Calu3 (cell line): Measurements from ENCODE around the gene DNAJB14. TPM values are rescaled to one million over a fixed set of nuclear protein-coding genes. Genes with fewer than 3 reads are reported as not detected.

Source experiments
- BruUV-seq: library from RNA; stranded (reverse); fragments of 400-500 nt; replicated peaks from 2 replicates; lab custom pipeline; 2021; lab: Mats Ljungman, UMichigan
- CTCF ChIA-PET: fragments of 300-600 bp; sonication (Branson Sonifier 250); formaldehyde crosslinking; loops from one replicate; lab custom pipeline; 2022; ENCODE audit warnings: antibody characterized with exemption; lab: Charles Lee
- DNase-seq: peaks from one replicate; pipeline ENCODE4 v3.0.0; 2022
- H3K27ac Mint-ChIP-seq: one replicate; pipeline ENCODE4 v1.8.0; 2022; ENCODE audit warnings: mixed read lengths; ENCODE audit not compliant: unreplicated experiment
- H3K27me3 Mint-ChIP-seq: one replicate; pipeline ENCODE4 v1.8.0; 2022; ENCODE audit warnings: mixed read lengths; ENCODE audit not compliant: unreplicated experiment
- H3K36me3 Mint-ChIP-seq: one replicate; pipeline ENCODE4 v1.8.0; 2022; ENCODE audit warnings: mild to moderate bottlenecking, moderate library complexity, mixed read lengths; ENCODE audit not compliant: insufficient read depth, unreplicated experiment
- H3K4me1 Mint-ChIP-seq: one replicate; pipeline ENCODE4 v1.8.0; 2022; ENCODE audit warnings: mild to moderate bottlenecking, low read depth, mixed read lengths; ENCODE audit not compliant: unreplicated experiment
- H3K4me3 Mint-ChIP-seq: one replicate; pipeline ENCODE4 v1.8.0; 2022; ENCODE audit warnings: mild to moderate bottlenecking, low read depth, moderate library complexity, mixed read lengths; ENCODE audit not compliant: unreplicated experiment
- H3K9me3 Mint-ChIP-seq: one replicate; pipeline ENCODE4 v1.8.0; 2022; ENCODE audit warnings: low read depth, mixed read lengths; ENCODE audit not compliant: unreplicated experiment
- intact Hi-C: fragments of 100-400 bp; cut with micrococcal nuclease; formaldehyde crosslinking; loops from one replicate; pipeline ENCODE4 v1.10.0; 2022; ENCODE audit not compliant: unreplicated experiment
- total RNA-seq: library from RNA; stranded (reverse); gene quantifications from 2 replicates; pipeline ENCODE4 v1.2.3, GENCODE V29; 2022
- TF ChIP-seq, protein P1 (sequence below): fragments of 200-600 bp; IDR thresholded peaks from one replicate; pipeline ENCODE4 v1.8.0; 2022; ENCODE audit warnings: antibody characterized with exemption; ENCODE audit not compliant: unreplicated experiment

DNAJB14 gene
- total RNA-seq, 1 experiment from 2014 or later = 35.4 TPM

DNA sequence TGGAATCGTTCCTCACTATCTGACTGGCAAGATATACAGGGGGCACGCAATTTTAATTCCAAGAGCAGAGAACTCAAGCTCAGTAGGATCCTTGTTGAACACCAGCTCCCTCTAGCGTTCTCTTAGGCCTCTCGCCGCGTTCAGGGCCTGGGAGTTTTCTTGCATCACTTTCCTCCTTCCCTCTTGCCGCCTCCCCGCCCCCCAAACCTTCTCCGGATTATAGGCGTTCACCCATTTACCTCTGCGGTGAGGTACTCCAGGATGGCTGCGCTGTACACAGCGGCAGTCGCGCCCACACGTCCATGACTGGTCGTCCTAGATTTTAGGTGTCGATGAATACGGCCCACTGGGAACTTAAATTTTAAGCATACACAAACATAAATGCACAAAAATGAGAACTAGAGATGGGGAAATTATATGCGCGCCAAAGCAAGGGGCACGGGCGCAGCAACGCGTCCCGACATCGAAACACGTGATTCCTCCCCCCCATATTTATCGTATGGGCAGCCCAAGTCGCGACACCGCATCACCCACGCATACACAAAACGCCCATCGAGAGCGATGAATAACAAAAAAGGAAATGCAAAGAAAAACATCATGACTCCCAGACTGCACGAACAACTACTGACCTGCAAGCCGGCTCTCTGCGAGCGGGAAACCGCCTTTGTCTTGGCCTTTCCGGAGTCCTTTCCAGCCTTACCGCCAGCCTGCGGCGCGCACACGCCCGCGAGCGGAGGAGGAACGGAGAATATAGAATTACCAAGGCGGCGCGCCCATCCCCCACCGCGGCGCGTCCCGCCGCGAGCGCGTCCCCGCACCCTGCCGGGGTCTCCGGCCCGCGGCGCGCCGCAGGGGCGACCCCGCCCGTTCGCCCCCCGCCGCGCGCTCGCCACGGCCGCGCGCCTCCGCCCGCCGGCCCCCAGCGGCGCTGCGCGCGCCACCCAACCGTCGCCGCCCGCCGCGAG, 2.9 kb upstream of the DNAJB14 start:
- Mint-ChIP-seq H3K27me3 (no peaks in the 10 kb centered on the region), H3K9me3 (no peaks in the 10 kb centered on the region), H3K4me3 (no peak overlapping the region), H3K36me3 (peaks cover 27% of the 10 kb centered on the region), H3K4me1 (no peaks in the 10 kb centered on the region), H3K27ac (no peak overlapping the region)
- CTCF ChIA-PET = interaction anchor here (0.7 to 1.5 kb wide), 4 partner anchors 28 to 487 kb away, joined by 3 to 7 read pairs (median 4); no protein-coding TSS in a partner anchor
- no TSS peak for BruUV-seq
- DNase-seq = peak; percentile 89
- intact Hi-C loops = loop anchor here (5.0 kb wide), 2 partner anchors 52 to 132 kb away; partner anchors contain the start of gene DAPP1
- TF ChIP-seq, protein P1, sequence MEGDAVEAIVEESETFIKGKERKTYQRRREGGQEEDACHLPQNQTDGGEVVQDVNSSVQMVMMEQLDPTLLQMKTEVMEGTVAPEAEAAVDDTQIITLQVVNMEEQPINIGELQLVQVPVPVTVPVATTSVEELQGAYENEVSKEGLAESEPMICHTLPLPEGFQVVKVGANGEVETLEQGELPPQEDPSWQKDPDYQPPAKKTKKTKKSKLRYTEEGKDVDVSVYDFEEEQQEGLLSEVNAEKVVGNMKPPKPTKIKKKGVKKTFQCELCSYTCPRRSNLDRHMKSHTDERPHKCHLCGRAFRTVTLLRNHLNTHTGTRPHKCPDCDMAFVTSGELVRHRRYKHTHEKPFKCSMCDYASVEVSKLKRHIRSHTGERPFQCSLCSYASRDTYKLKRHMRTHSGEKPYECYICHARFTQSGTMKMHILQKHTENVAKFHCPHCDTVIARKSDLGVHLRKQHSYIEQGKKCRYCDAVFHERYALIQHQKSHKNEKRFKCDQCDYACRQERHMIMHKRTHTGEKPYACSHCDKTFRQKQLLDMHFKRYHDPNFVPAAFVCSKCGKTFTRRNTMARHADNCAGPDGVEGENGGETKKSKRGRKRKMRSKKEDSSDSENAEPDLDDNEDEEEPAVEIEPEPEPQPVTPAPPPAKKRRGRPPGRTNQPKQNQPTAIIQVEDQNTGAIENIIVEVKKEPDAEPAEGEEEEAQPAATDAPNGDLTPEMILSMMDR = peak; percentile 67

DNA sequence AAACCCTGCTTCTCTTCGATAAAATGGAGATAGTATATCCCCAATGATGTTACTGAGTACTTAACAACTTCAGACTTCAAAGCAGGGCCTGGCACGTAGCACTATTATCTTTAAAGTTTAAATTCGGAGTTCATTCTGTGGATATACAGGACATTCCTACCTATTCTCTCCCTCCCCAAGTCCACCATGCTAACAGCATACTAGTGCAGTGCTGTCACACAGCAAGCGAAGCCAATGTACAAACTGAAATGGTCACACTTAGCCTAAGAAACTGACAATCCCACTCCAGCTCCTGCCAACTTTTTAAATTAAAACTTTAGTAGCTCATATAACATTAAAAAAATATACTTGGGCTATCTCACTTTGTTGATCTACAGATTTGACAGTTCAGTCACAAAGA, 1.2 kb upstream of the DNAJB14 start:
- DNase-seq = no peak
- H3K27ac Mint-ChIP-seq = no peak overlapping the region
- BruUV-seq = no TSS peak
- CTCF ChIA-PET = no interaction called here
- H3K9me3 Mint-ChIP-seq = no peaks in the 10 kb centered on the region
- H3K4me1 Mint-ChIP-seq = peaks cover 6% of the 10 kb centered on the region
- intact Hi-C loops = loop anchor here (5.0 kb wide), 2 partner anchors 50 to 130 kb away; partner anchors contain the start of gene DAPP1
- TF ChIP-seq, protein P1 = no peak
- no peaks in the 10 kb centered on the region for H3K27me3 Mint-ChIP-seq
- peaks cover 33% of the 10 kb centered on the region for H3K36me3 Mint-ChIP-seq
- H3K4me3 Mint-ChIP-seq = peak overlapping the region; percentile 94

DNA sequence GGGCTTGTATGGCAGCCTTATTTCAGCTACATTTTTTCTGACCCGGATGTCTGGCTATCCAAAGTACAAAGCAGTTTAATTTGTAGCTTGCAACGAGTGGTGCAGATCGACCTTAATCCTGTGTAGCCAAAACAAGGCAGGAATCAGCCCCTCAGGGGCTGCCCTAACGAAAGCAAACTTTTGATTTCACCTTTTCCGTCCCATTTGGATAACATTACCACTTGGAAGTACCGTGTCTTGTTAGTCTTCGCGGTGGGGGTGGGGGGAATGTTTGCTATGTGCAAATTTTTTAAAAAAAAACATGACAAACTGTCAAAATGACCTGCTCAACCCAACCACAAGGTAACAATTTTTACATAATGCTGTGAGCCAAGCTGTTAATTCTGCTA, 766 bp upstream of the DNAJB14 start:
- DNase-seq = no peak
- no TSS peak for BruUV-seq
- H3K4me1 Mint-ChIP-seq = peaks cover 6% of the 10 kb centered on the region
- no peaks in the 10 kb centered on the region for H3K9me3 Mint-ChIP-seq
- peaks cover 33% of the 10 kb centered on the region for H3K36me3 Mint-ChIP-seq
- intact Hi-C loops = loop anchor here (5.0 kb wide), 2 partner anchors 50 to 130 kb away; partner anchors contain the start of gene DAPP1
- peak overlapping the region; percentile 94 for H3K4me3 Mint-ChIP-seq
- CTCF ChIA-PET = no interaction called here
- no peaks in the 10 kb centered on the region for H3K27me3 Mint-ChIP-seq
- TF ChIP-seq, protein P1 = no peak
- H3K27ac Mint-ChIP-seq = peak overlapping the region; percentile 76

DNA sequence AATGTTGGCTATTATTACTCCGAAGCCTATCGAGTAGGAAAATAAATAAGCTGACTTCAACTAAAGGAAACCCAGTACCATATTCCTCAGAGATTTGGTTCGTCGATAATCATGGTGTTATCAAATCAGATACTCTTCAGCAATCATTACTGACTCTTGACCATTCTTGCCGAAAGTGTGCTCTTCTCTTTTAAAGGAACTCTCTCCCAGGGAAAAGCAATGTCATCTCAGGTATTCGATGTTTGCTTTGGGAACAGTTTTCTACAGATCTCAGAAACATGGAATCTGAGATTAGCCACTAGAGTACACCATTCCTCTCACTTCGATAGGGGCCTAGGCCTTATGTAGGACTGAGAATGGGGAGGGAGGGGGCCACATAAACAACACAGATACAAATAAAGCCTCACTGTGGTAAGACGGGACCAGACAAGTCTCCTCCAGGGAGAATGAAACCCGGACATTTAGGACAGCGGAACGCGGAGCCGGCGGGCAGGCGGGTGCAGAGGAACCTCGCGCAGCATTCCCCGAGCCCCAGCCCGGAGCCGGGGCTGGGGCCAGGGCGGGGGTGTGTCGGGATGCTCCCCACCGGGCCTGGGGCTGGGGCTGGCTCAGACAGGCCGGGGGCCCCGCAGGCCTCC, 581 bp downstream of the DNAJB14 start:
- TF ChIP-seq, protein P1 = no peak
- Mint-ChIP-seq H3K9me3 (no peaks in the 10 kb centered on the region), H3K27me3 (no peaks in the 10 kb centered on the region), H3K4me3 (peak overlapping the region; percentile 94), H3K4me1 (peaks cover 6% of the 10 kb centered on the region), H3K36me3 (peaks cover 33% of the 10 kb centered on the region), H3K27ac (peak overlapping the region; percentile 94)
- no peak for DNase-seq
- CTCF ChIA-PET = no interaction called here
- intact Hi-C loops = loop anchor here (5.0 kb wide), 2 partner anchors 49 to 129 kb away; partner anchors contain the start of gene DAPP1
- BruUV-seq = no TSS peak
